ENCODE measurements around the gene TMEM174.

DNA sequence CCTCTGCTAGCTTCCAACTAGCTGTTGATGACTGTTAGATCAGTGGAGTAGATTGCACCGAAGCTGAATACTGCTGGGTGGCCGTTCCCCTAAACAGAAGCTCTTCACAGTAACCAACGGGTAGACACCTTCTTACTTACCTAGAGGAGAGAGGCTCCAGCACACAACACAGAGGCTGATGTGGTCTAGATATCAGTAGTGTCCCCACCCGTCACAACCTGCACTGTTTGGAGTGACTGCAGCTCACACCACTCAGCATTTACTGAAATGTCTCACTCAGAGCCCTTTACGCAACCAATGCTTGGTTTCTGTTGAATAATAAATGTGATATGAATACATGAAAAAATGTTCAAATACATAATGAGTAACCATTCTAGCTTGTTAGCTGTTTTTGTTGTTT, 5.3 kb downstream of the TMEM174 start:
- TF ChIP-seq EZH2 (IDR thresholded peaks at IDR 0.05) (no peak), EZH2phosphoT487 (IDR thresholded peaks at IDR 0.05) (no peak)
- TF ChIP-seq, protein P1, sequence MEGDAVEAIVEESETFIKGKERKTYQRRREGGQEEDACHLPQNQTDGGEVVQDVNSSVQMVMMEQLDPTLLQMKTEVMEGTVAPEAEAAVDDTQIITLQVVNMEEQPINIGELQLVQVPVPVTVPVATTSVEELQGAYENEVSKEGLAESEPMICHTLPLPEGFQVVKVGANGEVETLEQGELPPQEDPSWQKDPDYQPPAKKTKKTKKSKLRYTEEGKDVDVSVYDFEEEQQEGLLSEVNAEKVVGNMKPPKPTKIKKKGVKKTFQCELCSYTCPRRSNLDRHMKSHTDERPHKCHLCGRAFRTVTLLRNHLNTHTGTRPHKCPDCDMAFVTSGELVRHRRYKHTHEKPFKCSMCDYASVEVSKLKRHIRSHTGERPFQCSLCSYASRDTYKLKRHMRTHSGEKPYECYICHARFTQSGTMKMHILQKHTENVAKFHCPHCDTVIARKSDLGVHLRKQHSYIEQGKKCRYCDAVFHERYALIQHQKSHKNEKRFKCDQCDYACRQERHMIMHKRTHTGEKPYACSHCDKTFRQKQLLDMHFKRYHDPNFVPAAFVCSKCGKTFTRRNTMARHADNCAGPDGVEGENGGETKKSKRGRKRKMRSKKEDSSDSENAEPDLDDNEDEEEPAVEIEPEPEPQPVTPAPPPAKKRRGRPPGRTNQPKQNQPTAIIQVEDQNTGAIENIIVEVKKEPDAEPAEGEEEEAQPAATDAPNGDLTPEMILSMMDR (IDR thresholded peaks at IDR 0.05) = no peak
